Measurements from ENCODE around the gene SLC9C2.
A peak's percentile ranks its signal among the peaks of the same experiment; 100 is the strongest.

Gene SLC9C2

DNA sequence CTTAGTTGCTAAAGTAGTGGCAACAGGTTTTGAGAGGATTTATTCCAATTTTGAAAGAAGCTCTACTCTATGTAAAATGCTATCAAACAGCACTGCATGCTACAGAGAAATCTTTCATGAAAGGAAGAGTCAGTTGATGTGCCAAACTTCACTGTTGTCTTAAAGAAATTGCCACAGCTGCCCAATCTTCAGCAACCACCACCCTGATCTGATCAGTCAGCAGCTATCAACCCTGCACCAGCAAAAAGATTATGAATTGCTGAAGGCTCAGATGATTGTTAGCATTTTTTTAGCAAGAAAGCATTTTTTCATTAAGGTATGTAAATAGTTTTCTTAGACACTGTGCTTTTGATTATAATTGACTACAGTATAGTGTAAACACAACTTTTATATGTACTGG lies 49.6 kb downstream of the SLC9C2 start:
- Histone ChIP-seq H3K4me1 (ENCODE audit: insufficient read depth, low read length) (no peaks in the 10 kb centered on the region), H3K27me3 (ENCODE audit: control insufficient read depth in 1 of 2, insufficient read depth in 2 of 2, low read length in 2 of 2) (no peaks in the 10 kb centered on the region), H3K36me3 (ENCODE audit: insufficient read depth, low read length) (no peaks in the 10 kb centered on the region), H3K27ac (ENCODE audit: low read depth, low read length) (no peak overlapping the region), H3K4me3 (ENCODE audit: low read depth in 1 of 2, low read length in 2 of 2) (no peak overlapping the region), H3K9ac (ENCODE audit: low read length) (no peak overlapping the region), H3K9me3 (ENCODE audit: low read length) (no peaks in the 10 kb centered on the region)

GRCh38 chr1:173551699-173552098 lies 51.2 kb downstream of the SLC9C2 start:
- H3K4me3 ChIP-seq (ENCODE audit: low read depth in 1 of 2, low read length in 2 of 2), result no peak overlapping the region
- H3K27ac ChIP-seq (ENCODE audit: low read depth, low read length), result no peak overlapping the region
- no peaks in the 10 kb centered on the region for H3K9me3 ChIP-seq (ENCODE audit: low read length)

DNA sequence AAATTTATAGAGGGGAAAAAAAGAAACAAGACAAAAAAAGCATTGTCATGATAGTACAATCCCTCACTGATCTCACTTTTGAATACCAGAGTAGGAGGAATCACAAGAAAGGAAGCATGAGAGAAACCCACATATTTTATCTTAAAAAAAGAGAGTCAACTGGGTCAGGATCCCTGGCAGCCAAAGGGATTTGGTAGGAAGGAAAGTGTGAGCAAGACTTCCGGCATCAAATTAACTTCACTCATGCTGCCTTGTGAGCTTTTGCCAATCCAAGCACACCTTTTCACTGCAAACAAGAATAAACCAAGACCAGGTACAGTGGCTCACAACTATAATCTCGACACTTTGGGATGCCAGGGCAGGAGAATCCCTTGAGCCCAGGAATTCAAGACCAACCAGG lies 53.1 kb downstream of the SLC9C2 start:
- H3K9me3 ChIP-seq (ENCODE audit: low read length), result no peaks in the 10 kb centered on the region
- no peak overlapping the region for H3K27ac ChIP-seq (ENCODE audit: low read depth, low read length)
- H3K4me1 ChIP-seq (ENCODE audit: insufficient read depth, low read length), result no peaks in the 10 kb centered on the region
- no peak overlapping the region for H3K9ac ChIP-seq (ENCODE audit: low read length)
- no peak overlapping the region for H3K4me3 ChIP-seq (ENCODE audit: low read depth in 1 of 2, low read length in 2 of 2)
- no peaks in the 10 kb centered on the region for H3K27me3 ChIP-seq (ENCODE audit: control insufficient read depth in 1 of 2, insufficient read depth in 2 of 2, low read length in 2 of 2)
- no peaks in the 10 kb centered on the region for H3K36me3 ChIP-seq (ENCODE audit: insufficient read depth, low read length)

More at GRCh38 chr1:173551699-173552098, 51.2 kb downstream of the SLC9C2 start:
- Histone ChIP-seq H3K9ac (ENCODE audit: low read length) (no peak overlapping the region), H3K4me1 (ENCODE audit: insufficient read depth, low read length) (no peaks in the 10 kb centered on the region), H3K27me3 (ENCODE audit: control insufficient read depth in 1 of 2, insufficient read depth in 2 of 2, low read length in 2 of 2) (no peaks in the 10 kb centered on the region), H3K36me3 (ENCODE audit: insufficient read depth, low read length) (no peaks in the 10 kb centered on the region)

- Histone ChIP-seq H3K9me3 (ENCODE audit: low read length) (no peaks in the 10 kb centered on the region), H3K27me3 (ENCODE audit: control insufficient read depth in 1 of 2, insufficient read depth in 2 of 2, low read length in 2 of 2) (no peaks in the 10 kb centered on the region), H3K4me3 (ENCODE audit: low read depth in 1 of 2, low read length in 2 of 2) (no peak overlapping the region), H3K9ac (ENCODE audit: low read length) (no peak overlapping the region), H3K36me3 (ENCODE audit: insufficient read depth, low read length) (no peaks in the 10 kb centered on the region), H3K4me1 (ENCODE audit: insufficient read depth, low read length) (no peaks in the 10 kb centered on the region), H3K27ac (ENCODE audit: low read depth, low read length) (no peak overlapping the region)
Measured at GRCh38 chr1:173545688-173546087, 57.2 kb downstream of the SLC9C2 start.

DNA sequence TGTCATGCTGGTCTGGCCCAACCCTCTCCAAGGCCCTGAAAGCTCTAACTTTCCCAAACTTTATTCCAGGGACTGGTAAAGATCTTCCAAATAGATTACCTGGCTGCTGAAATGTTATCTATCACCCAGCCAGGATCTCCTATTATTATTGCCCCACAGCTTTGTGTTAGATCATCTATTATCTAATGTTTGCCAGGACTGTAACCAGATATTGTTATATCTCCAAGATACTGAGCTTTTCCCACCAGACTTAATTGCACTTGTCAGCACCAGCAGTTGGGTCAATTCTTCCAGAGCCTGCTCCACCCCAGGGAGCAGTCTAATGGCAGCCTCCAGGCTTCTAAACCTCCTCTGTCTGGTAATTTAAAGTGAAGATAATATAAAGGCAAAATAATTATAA lies 66.6 kb downstream of the SLC9C2 start:
- peaks cover 10% of the 10 kb centered on the region for H3K4me1 ChIP-seq (ENCODE audit: insufficient read depth, low read length)
- H3K36me3 ChIP-seq (ENCODE audit: insufficient read depth, low read length), result no peaks in the 10 kb centered on the region
- H3K27ac ChIP-seq (ENCODE audit: low read depth, low read length), result no peak overlapping the region
- H3K9ac ChIP-seq (ENCODE audit: low read length), result no peak overlapping the region
- H3K27me3 ChIP-seq (ENCODE audit: control insufficient read depth in 1 of 2, insufficient read depth in 2 of 2, low read length in 2 of 2), result no peaks in the 10 kb centered on the region
- H3K4me3 ChIP-seq (ENCODE audit: low read depth in 1 of 2, low read length in 2 of 2), result no peak overlapping the region
- no peaks in the 10 kb centered on the region for H3K9me3 ChIP-seq (ENCODE audit: low read length)

- no peaks in the 10 kb centered on the region for H3K36me3 ChIP-seq (ENCODE audit: insufficient read depth, low read length)
- H3K4me3 ChIP-seq (ENCODE audit: low read depth in 1 of 2, low read length in 2 of 2), result peak overlapping the region in 1 of 2 donors; percentile 22
- H3K9me3 ChIP-seq (ENCODE audit: low read length), result no peaks in the 10 kb centered on the region
- H3K4me1 ChIP-seq (ENCODE audit: insufficient read depth, low read length), result peaks cover 16% of the 10 kb centered on the region
- H3K27ac ChIP-seq (ENCODE audit: low read depth, low read length), result no peak overlapping the region
- no peaks in the 10 kb centered on the region for H3K27me3 ChIP-seq (ENCODE audit: control insufficient read depth in 1 of 2, insufficient read depth in 2 of 2, low read length in 2 of 2)
- H3K9ac ChIP-seq (ENCODE audit: low read length), result no peak overlapping the region
Measured at GRCh38 chr1:173532237-173532636, 70.6 kb downstream of the SLC9C2 start.

- Histone ChIP-seq H3K9ac (ENCODE audit: low read length) (no peak overlapping the region), H3K27me3 (ENCODE audit: control insufficient read depth in 1 of 2, insufficient read depth in 2 of 2, low read length in 2 of 2) (no peaks in the 10 kb centered on the region), H3K4me1 (ENCODE audit: insufficient read depth, low read length) (peaks cover 16% of the 10 kb centered on the region), H3K36me3 (ENCODE audit: insufficient read depth, low read length) (no peaks in the 10 kb centered on the region), H3K27ac (ENCODE audit: low read depth, low read length) (no peak overlapping the region), H3K9me3 (ENCODE audit: low read length) (no peaks in the 10 kb centered on the region), H3K4me3 (ENCODE audit: low read depth in 1 of 2, low read length in 2 of 2) (no peak overlapping the region)
Measured at GRCh38 chr1:173530795-173531693, 71.8 kb downstream of the SLC9C2 start.

DNA sequence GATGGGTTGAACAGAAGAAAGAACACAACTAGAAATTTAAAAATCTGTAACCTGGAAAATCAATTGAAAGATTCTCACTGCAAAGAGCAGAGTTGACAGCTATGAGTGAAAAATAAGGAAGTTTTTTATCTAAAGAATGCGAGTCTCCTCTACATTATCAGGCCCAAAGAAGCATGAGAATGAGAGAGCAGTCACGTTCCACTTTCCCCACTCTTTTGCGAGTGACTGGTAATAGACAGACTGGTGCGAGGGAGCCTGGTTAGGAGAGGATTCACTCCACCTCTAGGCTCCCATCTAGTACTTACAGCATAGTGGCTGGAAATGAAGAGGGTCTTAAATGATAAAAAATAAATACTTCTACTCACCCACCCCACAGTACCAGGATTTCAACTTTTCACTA lies 73.8 kb downstream of the SLC9C2 start:
- H3K4me1 ChIP-seq (ENCODE audit: insufficient read depth, low read length), result peaks cover 16% of the 10 kb centered on the region
- no peaks in the 10 kb centered on the region for H3K27me3 ChIP-seq (ENCODE audit: control insufficient read depth in 1 of 2, insufficient read depth in 2 of 2, low read length in 2 of 2)
- H3K9me3 ChIP-seq (ENCODE audit: low read length), result no peaks in the 10 kb centered on the region
- H3K27ac ChIP-seq (ENCODE audit: low read depth, low read length), result no peak overlapping the region
- H3K4me3 ChIP-seq (ENCODE audit: low read depth in 1 of 2, low read length in 2 of 2), result no peak overlapping the region
- H3K9ac ChIP-seq (ENCODE audit: low read length), result no peak overlapping the region
- no peaks in the 10 kb centered on the region for H3K36me3 ChIP-seq (ENCODE audit: insufficient read depth, low read length)

GRCh38 chr1:173527151-173527826 lies 75.6 kb downstream of the SLC9C2 start:
- Histone ChIP-seq H3K9ac (ENCODE audit: low read length) (no peak overlapping the region), H3K9me3 (ENCODE audit: low read length) (no peaks in the 10 kb centered on the region), H3K27ac (ENCODE audit: low read depth, low read length) (no peak overlapping the region), H3K4me3 (ENCODE audit: low read depth in 1 of 2, low read length in 2 of 2) (no peak overlapping the region), H3K4me1 (ENCODE audit: insufficient read depth, low read length) (peaks cover 16% of the 10 kb centered on the region), H3K36me3 (ENCODE audit: insufficient read depth, low read length) (no peaks in the 10 kb centered on the region), H3K27me3 (ENCODE audit: control insufficient read depth in 1 of 2, insufficient read depth in 2 of 2, low read length in 2 of 2) (no peaks in the 10 kb centered on the region)

GRCh38 chr1:173525926-173526325 lies 76.9 kb downstream of the SLC9C2 start:
- Histone ChIP-seq H3K9me3 (ENCODE audit: low read length) (no peaks in the 10 kb centered on the region), H3K4me3 (ENCODE audit: low read depth in 1 of 2, low read length in 2 of 2) (no peak overlapping the region), H3K9ac (ENCODE audit: low read length) (no peak overlapping the region), H3K4me1 (ENCODE audit: insufficient read depth, low read length) (peaks cover 3% of the 10 kb centered on the region), H3K27me3 (ENCODE audit: control insufficient read depth in 1 of 2, insufficient read depth in 2 of 2, low read length in 2 of 2) (no peaks in the 10 kb centered on the region), H3K27ac (ENCODE audit: low read depth, low read length) (no peak overlapping the region), H3K36me3 (ENCODE audit: insufficient read depth, low read length) (no peaks in the 10 kb centered on the region)

- Histone ChIP-seq H3K9me3 (ENCODE audit: low read length) (no peaks in the 10 kb centered on the region), H3K27ac (ENCODE audit: low read depth, low read length) (no peak overlapping the region), H3K4me3 (ENCODE audit: low read depth in 1 of 2, low read length in 2 of 2) (no peak overlapping the region), H3K36me3 (ENCODE audit: insufficient read depth, low read length) (no peaks in the 10 kb centered on the region), H3K4me1 (ENCODE audit: insufficient read depth, low read length) (no peaks in the 10 kb centered on the region), H3K9ac (ENCODE audit: low read length) (no peak overlapping the region), H3K27me3 (ENCODE audit: control insufficient read depth in 1 of 2, insufficient read depth in 2 of 2, low read length in 2 of 2) (no peaks in the 10 kb centered on the region)
Measured at GRCh38 chr1:173523329-173523728, 79.5 kb downstream of the SLC9C2 start.

All from muscle layer of colon (tissue), 2 donors.